ENCODE measurements around the gene CLASP1.

Gene CLASP1

DNA sequence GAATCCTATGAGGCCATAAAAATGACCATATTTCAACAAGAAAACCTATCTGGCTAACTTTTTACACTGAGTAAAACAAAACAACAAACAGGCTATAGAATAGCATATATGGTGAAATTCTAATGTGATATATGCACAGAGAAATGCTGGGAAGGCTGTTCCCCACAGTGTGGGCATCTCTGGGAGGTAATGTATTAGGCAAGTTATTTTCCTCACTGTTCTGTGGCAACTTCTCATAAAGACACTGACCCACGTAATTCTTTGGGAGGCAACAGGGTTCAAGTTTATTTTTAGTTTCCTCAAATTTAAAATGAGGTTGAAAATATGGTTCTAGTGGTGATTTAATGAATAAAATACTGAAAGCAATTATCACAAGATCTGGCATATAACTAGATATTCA is 71.9 kb downstream of the CLASP1 start:
- TF ChIP-seq, protein P1, sequence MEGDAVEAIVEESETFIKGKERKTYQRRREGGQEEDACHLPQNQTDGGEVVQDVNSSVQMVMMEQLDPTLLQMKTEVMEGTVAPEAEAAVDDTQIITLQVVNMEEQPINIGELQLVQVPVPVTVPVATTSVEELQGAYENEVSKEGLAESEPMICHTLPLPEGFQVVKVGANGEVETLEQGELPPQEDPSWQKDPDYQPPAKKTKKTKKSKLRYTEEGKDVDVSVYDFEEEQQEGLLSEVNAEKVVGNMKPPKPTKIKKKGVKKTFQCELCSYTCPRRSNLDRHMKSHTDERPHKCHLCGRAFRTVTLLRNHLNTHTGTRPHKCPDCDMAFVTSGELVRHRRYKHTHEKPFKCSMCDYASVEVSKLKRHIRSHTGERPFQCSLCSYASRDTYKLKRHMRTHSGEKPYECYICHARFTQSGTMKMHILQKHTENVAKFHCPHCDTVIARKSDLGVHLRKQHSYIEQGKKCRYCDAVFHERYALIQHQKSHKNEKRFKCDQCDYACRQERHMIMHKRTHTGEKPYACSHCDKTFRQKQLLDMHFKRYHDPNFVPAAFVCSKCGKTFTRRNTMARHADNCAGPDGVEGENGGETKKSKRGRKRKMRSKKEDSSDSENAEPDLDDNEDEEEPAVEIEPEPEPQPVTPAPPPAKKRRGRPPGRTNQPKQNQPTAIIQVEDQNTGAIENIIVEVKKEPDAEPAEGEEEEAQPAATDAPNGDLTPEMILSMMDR (IDR thresholded peaks at IDR 0.05; ENCODE audit: insufficient read depth, missing control alignments) = no peak
- FAIRE-seq (no peak), DNase-seq (ENCODE audit: insufficient read length, low spot score) (no peak)

DNA sequence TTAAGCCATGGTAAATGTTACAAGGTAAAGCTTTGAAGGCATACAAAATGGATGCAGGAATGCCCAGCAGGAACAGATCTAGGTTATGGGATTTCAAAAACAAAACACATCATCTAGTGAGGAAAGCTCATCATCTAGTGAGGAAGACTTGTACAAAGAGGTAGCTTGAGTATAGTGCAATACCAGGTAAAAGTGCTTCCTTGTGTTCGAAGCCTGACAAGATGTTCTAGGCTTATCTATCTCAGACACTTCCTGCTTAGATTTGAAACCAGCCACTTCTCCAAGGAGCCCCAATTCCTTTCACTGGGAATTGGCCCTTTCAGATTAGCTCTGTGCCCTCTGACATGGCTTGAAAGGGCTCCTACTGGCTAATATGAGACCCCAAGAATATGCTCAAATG is 73.0 kb downstream of the CLASP1 start:
- TF ChIP-seq, protein P1 (IDR thresholded peaks at IDR 0.05; ENCODE audit: insufficient read depth, missing control alignments) = no peak
- no peak for DNase-seq (ENCODE audit: insufficient read length, low spot score)
- FAIRE-seq = no peak

DNA sequence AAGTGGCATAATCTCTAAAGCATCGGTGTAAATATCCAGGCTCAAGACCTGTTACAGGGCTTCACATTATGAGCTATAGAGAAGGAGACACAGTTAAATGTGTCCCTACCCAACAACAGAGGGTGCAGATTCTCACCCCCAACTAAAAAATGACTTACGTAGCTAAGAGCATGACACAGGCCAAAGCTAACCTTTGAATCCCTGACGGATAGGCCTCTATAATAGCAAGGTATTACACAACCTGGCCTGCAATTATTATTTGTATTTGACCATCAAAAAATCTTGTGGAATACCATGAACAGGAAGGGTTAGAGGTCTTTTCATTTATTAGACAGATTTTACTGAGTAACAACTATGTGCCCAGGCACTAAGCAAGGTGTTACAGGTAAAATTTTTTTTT is 73.5 kb downstream of the CLASP1 start:
- TF ChIP-seq, protein P1 (IDR thresholded peaks at IDR 0.05; ENCODE audit: insufficient read depth, missing control alignments) = no peak
- FAIRE-seq (no peak), DNase-seq (ENCODE audit: insufficient read length, low spot score) (no peak)

DNA sequence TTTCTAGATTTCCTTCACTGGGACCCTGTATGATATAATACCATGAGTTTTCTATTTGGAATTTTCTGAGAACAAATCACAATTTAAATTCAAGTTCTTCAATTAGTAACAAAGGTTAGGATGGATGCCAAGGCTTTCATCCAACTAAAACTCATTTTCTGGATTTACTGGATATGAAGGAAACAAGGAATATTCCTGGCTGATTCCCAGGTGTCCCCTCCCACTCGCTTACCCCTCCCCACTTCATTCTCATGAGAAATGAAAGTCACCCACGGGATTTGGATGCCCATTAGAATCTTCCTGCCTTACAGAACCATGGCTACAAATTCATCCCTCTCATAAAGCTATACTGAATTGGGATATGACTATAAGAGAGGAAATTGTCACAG is 78.6 kb downstream of the CLASP1 start:
- no peak for DNase-seq (ENCODE audit: insufficient read length, low spot score)
- FAIRE-seq = no peak

DNA sequence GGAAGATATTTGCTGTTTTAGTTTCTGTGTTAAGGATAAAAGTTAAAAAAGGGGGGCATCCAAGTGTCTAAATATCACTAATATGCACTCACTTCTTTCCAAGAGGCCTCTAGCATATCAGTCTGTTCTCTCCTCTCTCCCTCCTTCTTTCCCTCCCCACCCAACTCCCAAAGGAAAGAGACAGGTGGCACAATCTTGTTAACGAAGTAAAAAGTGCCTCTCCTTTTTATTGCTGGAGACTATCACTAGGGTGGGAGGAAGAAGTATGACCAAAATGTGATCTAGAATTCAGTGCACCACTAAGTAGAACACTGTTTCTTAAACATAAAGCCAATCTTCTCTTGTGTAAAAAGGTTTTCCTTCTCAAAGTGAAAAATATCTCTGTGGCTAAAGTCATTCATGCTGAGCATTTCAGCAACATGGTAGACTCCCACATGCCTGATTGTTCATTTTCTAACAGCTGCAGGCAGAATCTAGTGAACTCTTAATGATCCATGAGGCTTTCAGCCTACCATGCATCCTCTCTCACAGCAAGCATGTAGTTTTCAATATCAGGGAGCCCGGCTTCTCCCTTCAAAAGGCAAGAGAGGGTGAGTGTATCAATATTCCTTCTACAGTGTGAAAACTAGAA is 79.1 kb downstream of the CLASP1 start:
- TF ChIP-seq, protein P1 (IDR thresholded peaks at IDR 0.05; ENCODE audit: insufficient read depth, missing control alignments) = no peak
- no peak for FAIRE-seq
- DNase-seq (ENCODE audit: insufficient read length, low spot score) = no peak

More for the DNA sequence above, 78.6 kb downstream of the CLASP1 start:
- TF ChIP-seq, protein P1 (IDR thresholded peaks at IDR 0.05; ENCODE audit: insufficient read depth, missing control alignments) = no peak

DNA sequence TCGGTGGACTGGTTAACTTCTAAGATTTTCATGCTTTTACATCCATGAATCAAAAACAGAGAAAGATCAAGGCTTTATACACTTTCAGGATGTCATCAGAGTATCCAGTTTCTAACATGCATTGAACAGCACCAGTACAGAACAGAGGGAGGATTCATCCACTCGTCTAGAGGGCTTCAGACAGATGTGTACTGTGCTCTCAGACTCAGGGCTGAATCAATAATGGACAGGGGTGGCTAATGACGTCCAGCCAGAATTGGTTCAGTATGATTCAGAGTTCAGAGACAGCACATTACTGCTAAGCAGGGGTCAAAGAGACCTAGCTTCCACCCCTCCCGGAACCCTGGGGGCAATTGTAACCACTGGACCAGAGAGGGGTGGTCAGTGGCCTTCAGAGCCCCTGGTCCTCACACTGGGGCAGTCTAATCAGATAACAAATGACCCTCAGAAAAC is 81.3 kb downstream of the CLASP1 start:
- TF ChIP-seq, protein P1 (IDR thresholded peaks at IDR 0.05; ENCODE audit: insufficient read depth, missing control alignments) = no peak
- FAIRE-seq (no peak), DNase-seq (ENCODE audit: insufficient read length, low spot score) (no peak)

DNA sequence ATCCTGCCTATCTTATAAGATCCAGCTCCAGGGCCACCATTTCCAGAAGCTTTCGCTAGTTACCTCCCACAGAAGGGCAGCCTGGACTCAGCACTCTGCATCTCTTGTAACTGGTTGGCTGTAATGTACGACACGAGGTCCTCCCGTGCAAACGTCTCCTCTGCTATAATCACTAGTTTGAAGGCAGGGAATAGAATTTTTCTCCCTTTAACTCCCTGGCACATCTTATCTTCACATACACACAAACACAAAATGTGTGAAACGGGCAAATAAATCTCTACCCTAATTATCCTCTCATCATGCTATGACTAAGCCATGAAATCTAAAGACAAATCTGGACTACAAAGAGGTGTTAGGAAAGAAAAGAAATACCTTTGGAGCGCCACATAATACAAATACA is 81.8 kb downstream of the CLASP1 start:
- no peak for DNase-seq (ENCODE audit: insufficient read length, low spot score)
- no peak for FAIRE-seq
- TF ChIP-seq, protein P1 (IDR thresholded peaks at IDR 0.05; ENCODE audit: insufficient read depth, missing control alignments) = no peak
